GM12878 (cell line): ENCODE measurements around the gene MAPKAPK2.

Experiments
- ASH2L ChIP-seq: fragments of 300-600, 200-600 bp; sonication (generic); IDR thresholded peaks from 2 replicates; pipeline ENCODE4 v1.6.1; 2017; ENCODE audit warnings: low read depth, mild to moderate bottlenecking, borderline replicate concordance
- ATF3 ChIP-seq: IDR thresholded peaks from 2 replicates; pipeline ENCODE4 v1.6.1; 2011; ENCODE audit warnings: low read depth, mild to moderate bottlenecking, low read length, moderate library complexity, borderline replicate concordance; ENCODE audit errors: extremely low read depth
- CEBPB ChIP-seq, 2 experiments: fragments of 150-350 bp in 1 of 2; IDR thresholded peaks; 2 replicates each; pipeline ENCODE4 v1.6.1; 2012 to 2014; ENCODE audit warnings: low read depth in 2 of 2, low read length in 2 of 2, borderline replicate concordance in 1 of 2, inconsistent platforms in 1 of 2
- MTA2 ChIP-seq: fragments of 450-650 bp; IDR thresholded peaks from 2 replicates; pipeline ENCODE4 v1.6.1; 2016; ENCODE audit warnings: low read depth, mild to moderate bottlenecking, moderate library complexity
- SIN3A ChIP-seq: IDR thresholded peaks from 2 replicates; pipeline ENCODE4 v1.6.1; 2012; ENCODE audit warnings: low read depth, low read length, improper control_type of control experiment
- STAT1 ChIP-seq: fragments of 450-650 bp; conservative IDR thresholded peaks from 2 replicates; pipeline ENCODE4 v1.6.1; 2014; ENCODE audit warnings: antibody characterized with exemption, mild to moderate bottlenecking
- USF2 ChIP-seq: IDR thresholded peaks from 2 replicates; pipeline ENCODE4 v1.6.1; 2011; ENCODE audit warnings: low read depth, low read length, improper control_type of control experiment, borderline replicate concordance
- TF ChIP-seq, protein P1 (sequence below): IDR thresholded peaks from 2 replicates; pipeline ENCODE4 v1.6.1; 2012; ENCODE audit warnings: low read length, inconsistent platforms
- TF ChIP-seq, protein P2 (sequence below), 3 experiments: IDR thresholded peaks in 2 of 3; conservative IDR thresholded peaks in 1 of 3; 2 replicates each; pipeline ENCODE4 v1.5.1; 2011; ENCODE audit warnings: low read depth in 3 of 3, low read length in 3 of 3, mild to moderate bottlenecking in 3 of 3, control low read depth in 2 of 3, moderate library complexity in 2 of 3, inconsistent platforms in 1 of 3, mixed read lengths in 1 of 3; ENCODE audit not compliant: control insufficient read depth in 2 of 3, insufficient read depth in 1 of 3; ENCODE audit errors: extremely low read depth in 1 of 3

DNA sequence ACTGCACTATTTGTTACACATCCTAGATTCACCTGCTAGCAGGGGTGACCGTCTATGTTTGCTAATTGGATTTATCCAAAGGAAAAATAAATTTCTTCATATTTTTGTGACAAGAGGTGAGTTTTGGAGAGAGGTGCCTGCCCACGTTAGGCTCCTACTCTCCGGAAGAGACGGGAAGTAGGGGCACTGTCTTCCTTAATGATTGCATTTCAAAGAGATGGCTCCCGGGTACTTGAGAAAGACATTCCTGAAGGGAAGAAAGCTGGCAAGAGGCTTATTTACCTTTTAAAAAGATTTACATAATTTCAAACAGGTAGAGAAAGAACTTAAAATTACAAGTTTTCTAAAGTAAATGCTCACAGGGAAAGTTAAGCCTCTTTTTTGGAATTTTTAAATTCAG, 67.2 kb downstream of the MAPKAPK2 start:
- TF ChIP-seq, protein P1, sequence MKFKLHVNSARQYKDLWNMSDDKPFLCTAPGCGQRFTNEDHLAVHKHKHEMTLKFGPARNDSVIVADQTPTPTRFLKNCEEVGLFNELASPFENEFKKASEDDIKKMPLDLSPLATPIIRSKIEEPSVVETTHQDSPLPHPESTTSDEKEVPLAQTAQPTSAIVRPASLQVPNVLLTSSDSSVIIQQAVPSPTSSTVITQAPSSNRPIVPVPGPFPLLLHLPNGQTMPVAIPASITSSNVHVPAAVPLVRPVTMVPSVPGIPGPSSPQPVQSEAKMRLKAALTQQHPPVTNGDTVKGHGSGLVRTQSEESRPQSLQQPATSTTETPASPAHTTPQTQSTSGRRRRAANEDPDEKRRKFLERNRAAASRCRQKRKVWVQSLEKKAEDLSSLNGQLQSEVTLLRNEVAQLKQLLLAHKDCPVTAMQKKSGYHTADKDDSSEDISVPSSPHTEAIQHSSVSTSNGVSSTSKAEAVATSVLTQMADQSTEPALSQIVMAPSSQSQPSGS = no peak
- TF ChIP-seq, protein P2, sequence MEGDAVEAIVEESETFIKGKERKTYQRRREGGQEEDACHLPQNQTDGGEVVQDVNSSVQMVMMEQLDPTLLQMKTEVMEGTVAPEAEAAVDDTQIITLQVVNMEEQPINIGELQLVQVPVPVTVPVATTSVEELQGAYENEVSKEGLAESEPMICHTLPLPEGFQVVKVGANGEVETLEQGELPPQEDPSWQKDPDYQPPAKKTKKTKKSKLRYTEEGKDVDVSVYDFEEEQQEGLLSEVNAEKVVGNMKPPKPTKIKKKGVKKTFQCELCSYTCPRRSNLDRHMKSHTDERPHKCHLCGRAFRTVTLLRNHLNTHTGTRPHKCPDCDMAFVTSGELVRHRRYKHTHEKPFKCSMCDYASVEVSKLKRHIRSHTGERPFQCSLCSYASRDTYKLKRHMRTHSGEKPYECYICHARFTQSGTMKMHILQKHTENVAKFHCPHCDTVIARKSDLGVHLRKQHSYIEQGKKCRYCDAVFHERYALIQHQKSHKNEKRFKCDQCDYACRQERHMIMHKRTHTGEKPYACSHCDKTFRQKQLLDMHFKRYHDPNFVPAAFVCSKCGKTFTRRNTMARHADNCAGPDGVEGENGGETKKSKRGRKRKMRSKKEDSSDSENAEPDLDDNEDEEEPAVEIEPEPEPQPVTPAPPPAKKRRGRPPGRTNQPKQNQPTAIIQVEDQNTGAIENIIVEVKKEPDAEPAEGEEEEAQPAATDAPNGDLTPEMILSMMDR (IDR thresholded peaks at IDR 0.05 in 2 of 3, conservative IDR thresholded peaks at IDR 0.05 in 1 of 3; ENCODE audit: control insufficient read depth in 2 of 3, extremely low read depth in 1 of 3, insufficient read depth in 1 of 3, low read depth in 3 of 3, low read length in 3 of 3) = no peak
- no peak for TF ChIP-seq SIN3A
- TF ChIP-seq USF2 = no peak
- TF ChIP-seq ATF3 = no peak
- TF ChIP-seq CEBPB (IDR thresholded peaks at IDR 0.05; ENCODE audit: borderline replicate concordance in 1 of 2, low read depth in 2 of 2, low read length in 2 of 2) = no peak
- TF ChIP-seq MTA2 = no peak
- no peak for TF ChIP-seq ASH2L
- TF ChIP-seq STAT1 = no peak
